Parathyroid adenoma (tissue), 2 donors: ENCODE results near the gene ULK4.
"Not testable (repeated sequence)": the region's sequence is repeated elsewhere in the genome, so short reads cannot be mapped to it uniquely, and the experiment has no call there.

Source experiments
- H2AFZ ChIP-seq: fragments of 300-600 bp; sonication (generic); one replicate; pipeline ENCODE4 v1.7.0; 2017; ENCODE audit warnings: antibody characterized with exemption, mild to moderate bottlenecking
- H3K27ac ChIP-seq: fragments of 300-600 bp; sonication (generic); one replicate; pipeline ENCODE4 v1.7.0; 2017
- H3K27me3 ChIP-seq: fragments of 300-600 bp; sonication (generic); one replicate; pipeline ENCODE4 v1.7.0; 2017; ENCODE audit warnings: low read length; ENCODE audit not compliant: control insufficient read depth, insufficient read depth
- H3K36me3 ChIP-seq: fragments of 300-600 bp; sonication (generic); one replicate; pipeline ENCODE4 v1.7.0; 2017; ENCODE audit warnings: low read length; ENCODE audit not compliant: control insufficient read depth, insufficient read depth
- H3K4me1 ChIP-seq: fragments of 300-600 bp; sonication (generic); one replicate; pipeline ENCODE4 v1.7.0; 2017; ENCODE audit warnings: control low read depth
- H3K4me2 ChIP-seq: fragments of 300-600 bp; sonication (generic); one replicate; pipeline ENCODE4 v1.7.0; 2017; ENCODE audit warnings: low read length
- H3K4me3 ChIP-seq: fragments of 300-600 bp; sonication (generic); one replicate; pipeline ENCODE4 v1.7.0; 2017; ENCODE audit warnings: low read depth, low read length
- H3K79me2 ChIP-seq: fragments of 300-600 bp; sonication (generic); one replicate; pipeline ENCODE4 v1.7.0; 2017; ENCODE audit warnings: control low read depth
- H3K9ac ChIP-seq: fragments of 300-600 bp; sonication (generic); one replicate; pipeline ENCODE4 v1.7.0; 2017; ENCODE audit warnings: mild to moderate bottlenecking
- H3K9me3 ChIP-seq: fragments of 300-600 bp; sonication (generic); one replicate; pipeline ENCODE4 v1.7.0; 2017; ENCODE audit warnings: low read length; ENCODE audit not compliant: control insufficient read depth
- CTCF ChIP-seq: fragments of 300-600 bp; sonication (generic); IDR thresholded peaks from one replicate; pipeline ENCODE4 v1.7.0; 2017; ENCODE audit warnings: antibody characterized with exemption, mild to moderate bottlenecking
- donor health status: primary hyperparathyroidism.

Gene ULK4

GRCh38 chr3:41572092-41572491 is 389.8 kb downstream of the ULK4 start:
- TF ChIP-seq CTCF: no peak
- Histone ChIP-seq H2AFZ (no peak overlapping the region), H3K27me3 (no peaks in the 10 kb centered on the region), H3K4me3 (no peak overlapping the region), H3K79me2 (peaks cover 6% of the 10 kb centered on the region), H3K9ac (no peak overlapping the region), H3K27ac (no peak overlapping the region), H3K36me3 (no peaks in the 10 kb centered on the region), H3K4me2 (no peak overlapping the region), H3K4me1 (no peaks in the 10 kb centered on the region), H3K9me3 (no peaks in the 10 kb centered on the region)

GRCh38 chr3:41569632-41570305 is 392.1 kb downstream of the ULK4 start:
- H3K9me3 ChIP-seq: no peaks in the 10 kb centered on the region
- H3K79me2 ChIP-seq: peaks cover 2% of the 10 kb centered on the region
- H3K4me1 ChIP-seq: no peaks in the 10 kb centered on the region
- no peak overlapping the region for H3K27ac ChIP-seq
- H3K4me3 ChIP-seq: no peak overlapping the region
- no peaks in the 10 kb centered on the region for H3K36me3 ChIP-seq
- H3K27me3 ChIP-seq: no peaks in the 10 kb centered on the region
- TF ChIP-seq CTCF: no peak
- no peak overlapping the region for H3K9ac ChIP-seq
- H2AFZ ChIP-seq: no peak overlapping the region
- no peak overlapping the region for H3K4me2 ChIP-seq

- no peaks in the 10 kb centered on the region for H3K27me3 ChIP-seq
- H3K36me3 ChIP-seq: no peaks in the 10 kb centered on the region
- no peaks in the 10 kb centered on the region for H3K4me1 ChIP-seq
- TF ChIP-seq CTCF: no peak
- no peaks in the 10 kb centered on the region for H3K79me2 ChIP-seq
- no peaks in the 10 kb centered on the region for H3K9me3 ChIP-seq
- H3K4me2 ChIP-seq: no peak overlapping the region
- no peak overlapping the region for H2AFZ ChIP-seq
- H3K4me3 ChIP-seq: no peak overlapping the region
- no peak overlapping the region for H3K9ac ChIP-seq
- H3K27ac ChIP-seq: no peak overlapping the region
These were observed 395.9 kb downstream of the ULK4 start for GRCh38 chr3:41565948-41566514.

- no peaks in the 10 kb centered on the region for H3K9me3 ChIP-seq
- H3K27ac ChIP-seq: no peak overlapping the region
- H3K4me3 ChIP-seq: no peak overlapping the region
- H3K4me2 ChIP-seq: no peak overlapping the region
- H3K4me1 ChIP-seq: no peaks in the 10 kb centered on the region
- no peaks in the 10 kb centered on the region for H3K36me3 ChIP-seq
- no peak overlapping the region for H3K9ac ChIP-seq
- no peaks in the 10 kb centered on the region for H3K79me2 ChIP-seq
- no peak for TF ChIP-seq CTCF
- no peaks in the 10 kb centered on the region for H3K27me3 ChIP-seq
- no peak overlapping the region for H2AFZ ChIP-seq
These were observed 396.9 kb downstream of the ULK4 start for GRCh38 chr3:41565003-41565402.

- not testable (repeated sequence) for H3K79me2 ChIP-seq, H2AFZ ChIP-seq, H3K27ac ChIP-seq, H3K9me3 ChIP-seq, H3K9ac ChIP-seq, H3K4me3 ChIP-seq, H3K4me1 ChIP-seq, H3K36me3 ChIP-seq, H3K27me3 ChIP-seq, H3K4me2 ChIP-seq
These were observed 405.7 kb downstream of the ULK4 start for GRCh38 chr3:41556245-41556644.
